Measurements from ENCODE around the gene C12orf50.

GRCh38 chr12:87943023-87943422 lies 86.2 kb downstream of the C12orf50 start:
- TF ChIP-seq CTCF (IDR thresholded peaks at IDR 0.05; ENCODE audit: low read length) (no peak), EZH2 (IDR thresholded peaks at IDR 0.05; ENCODE audit: borderline replicate concordance, low read length) (no peak)
